HG03378 (cell line): Measurements from ENCODE around the gene CCDC106.

Experiments used
- ATAC-seq: cut with Tn5 transposase; IDR thresholded peaks from one replicate; pipeline ENCODE4 v1.9.1; 2021; ENCODE audit warnings: mild to moderate bottlenecking, moderate library complexity; ENCODE audit not compliant: unreplicated experiment

Gene CCDC106

DNA sequence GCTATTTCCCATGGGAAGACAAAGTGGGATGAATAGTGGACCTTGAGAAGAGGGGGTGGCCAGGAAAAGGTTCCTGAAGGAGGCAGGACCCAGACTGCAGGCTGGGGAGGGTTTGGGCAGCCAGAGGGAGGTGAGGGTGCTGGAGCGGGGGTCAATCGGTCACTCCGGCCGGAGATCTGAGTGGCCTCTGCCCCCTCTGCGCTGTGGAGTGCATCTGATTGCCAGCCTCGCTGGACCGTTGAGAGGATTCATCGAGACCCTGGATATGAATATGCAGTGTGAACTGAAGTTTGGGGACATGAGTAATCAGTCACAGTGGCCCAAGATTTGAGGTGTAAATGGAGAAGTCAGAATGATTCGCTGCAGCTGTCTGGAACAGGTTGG is 12.7 kb upstream of the CCDC106 start:
- ATAC-seq, result no peak

DNA sequence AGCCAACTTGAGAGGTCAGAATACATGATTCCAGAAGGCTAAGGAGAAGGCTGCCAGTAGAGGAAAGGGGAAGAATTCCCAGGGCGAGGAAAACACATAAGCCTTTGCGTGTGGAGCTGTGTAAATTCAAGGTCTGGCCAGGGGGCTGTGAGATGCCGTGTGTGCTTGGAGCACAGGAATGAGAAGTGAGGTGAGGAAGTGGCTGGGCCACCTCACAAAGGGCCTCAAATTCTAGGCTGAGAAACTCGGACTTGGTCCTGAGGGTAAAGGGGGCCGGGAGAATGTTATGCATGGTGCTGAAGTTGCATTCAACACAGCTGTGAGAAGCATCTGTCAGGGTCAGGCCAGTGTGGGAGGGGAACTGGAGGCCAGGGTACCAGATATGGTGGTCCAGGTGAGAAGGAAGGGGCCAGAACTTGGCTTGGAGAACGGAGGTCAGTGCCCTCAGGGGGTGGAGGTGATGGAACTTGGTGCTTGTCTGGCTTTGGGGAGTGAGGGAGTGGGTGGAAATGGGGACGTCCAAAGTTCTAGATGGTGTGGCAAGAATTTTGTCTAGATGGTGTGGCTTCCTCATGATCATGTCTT is 12.1 kb upstream of the CCDC106 start:
- ATAC-seq, result no peak

DNA sequence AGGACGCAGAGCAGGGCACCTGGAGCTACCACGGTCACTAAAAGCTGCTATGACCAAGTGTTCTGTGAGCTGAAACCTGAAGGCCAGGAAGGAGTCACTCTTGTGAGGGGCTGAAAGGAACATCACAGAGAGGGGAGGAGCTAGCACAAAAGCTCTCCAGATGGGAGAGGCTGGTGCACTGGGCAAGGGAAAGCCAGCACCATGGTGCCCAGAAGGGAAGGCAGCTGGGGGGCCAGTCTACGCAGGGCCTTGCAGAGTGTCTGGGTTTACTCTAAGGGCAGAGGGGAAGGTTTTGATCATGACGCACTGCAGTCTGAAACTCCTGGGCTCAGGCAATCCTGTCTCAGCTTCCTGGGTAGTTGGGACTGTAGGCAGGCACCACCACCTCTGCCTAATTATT is 11.3 kb upstream of the CCDC106 start:
- no peak for ATAC-seq

DNA sequence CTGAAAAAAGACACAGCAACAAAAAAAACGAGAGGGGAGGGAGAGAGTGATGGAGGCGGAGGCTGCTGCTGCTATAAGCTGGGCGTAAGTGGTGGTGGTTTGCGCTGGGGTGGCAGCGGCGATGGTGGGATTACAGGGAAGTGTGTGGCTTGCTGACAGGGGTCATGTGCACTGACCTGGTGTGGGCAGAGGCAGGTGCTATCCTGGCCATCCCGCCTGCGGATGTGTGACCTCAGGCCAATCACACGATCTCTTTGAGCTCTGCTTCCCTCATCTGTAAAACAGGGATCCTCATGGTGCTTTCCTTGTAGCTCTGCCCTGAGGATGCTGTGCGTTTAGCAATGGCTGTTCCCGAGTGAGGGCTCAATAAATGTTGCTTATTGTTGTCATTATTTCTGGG is 10.5 kb upstream of the CCDC106 start:
- ATAC-seq, result no peak

DNA sequence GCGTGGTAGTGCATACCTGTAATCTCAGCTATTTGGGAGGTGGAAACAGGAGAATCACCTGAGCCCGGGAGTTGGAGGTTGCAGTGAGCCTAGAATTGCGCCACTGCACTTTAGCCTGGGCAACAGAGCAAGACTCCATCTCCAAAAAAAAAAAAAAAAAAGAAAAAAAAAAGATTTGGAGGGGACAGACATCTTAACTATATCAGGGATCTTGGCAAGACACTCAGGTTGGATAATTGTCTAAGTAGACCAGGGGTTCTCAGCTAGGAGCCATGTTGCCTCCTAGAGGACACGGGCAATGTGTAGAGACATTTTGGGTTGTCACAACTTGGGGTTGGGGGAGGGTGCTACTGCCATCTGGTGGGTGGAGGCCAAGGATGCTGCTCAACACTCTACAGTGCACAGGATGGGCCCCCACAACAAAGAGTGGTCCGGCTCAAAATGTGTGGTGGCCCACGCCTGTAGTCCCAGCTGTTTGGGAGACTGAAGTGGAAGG is 9.1 kb upstream of the CCDC106 start:
- no peak for ATAC-seq

DNA sequence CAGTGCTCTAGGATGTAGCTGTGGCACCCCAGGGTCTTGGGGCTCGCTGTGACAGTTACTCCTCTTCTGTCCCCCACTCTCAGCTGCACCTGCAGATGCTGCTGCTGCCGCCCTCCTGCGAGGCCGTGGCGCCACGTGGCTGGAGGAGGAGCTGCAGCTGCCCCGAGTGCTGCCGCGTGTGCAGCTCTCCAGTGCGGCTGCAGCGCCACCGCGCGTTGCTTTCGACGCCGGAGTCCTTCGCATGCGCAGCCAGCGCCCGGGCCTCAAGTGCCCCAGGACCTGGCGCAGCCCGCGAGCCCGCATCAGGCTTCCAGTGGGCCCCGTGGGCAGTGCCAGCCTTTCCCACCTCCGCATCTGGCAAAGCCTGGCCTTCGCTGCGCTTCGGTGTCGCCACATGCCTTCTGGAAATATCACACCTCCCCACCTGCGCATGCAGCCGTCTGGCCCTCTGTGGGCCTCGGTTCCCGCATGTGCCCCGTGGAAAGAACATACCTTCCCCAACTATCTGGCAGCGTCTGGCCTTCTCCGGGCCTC is 7.9 kb upstream of the CCDC106 start:
- no peak for ATAC-seq

DNA sequence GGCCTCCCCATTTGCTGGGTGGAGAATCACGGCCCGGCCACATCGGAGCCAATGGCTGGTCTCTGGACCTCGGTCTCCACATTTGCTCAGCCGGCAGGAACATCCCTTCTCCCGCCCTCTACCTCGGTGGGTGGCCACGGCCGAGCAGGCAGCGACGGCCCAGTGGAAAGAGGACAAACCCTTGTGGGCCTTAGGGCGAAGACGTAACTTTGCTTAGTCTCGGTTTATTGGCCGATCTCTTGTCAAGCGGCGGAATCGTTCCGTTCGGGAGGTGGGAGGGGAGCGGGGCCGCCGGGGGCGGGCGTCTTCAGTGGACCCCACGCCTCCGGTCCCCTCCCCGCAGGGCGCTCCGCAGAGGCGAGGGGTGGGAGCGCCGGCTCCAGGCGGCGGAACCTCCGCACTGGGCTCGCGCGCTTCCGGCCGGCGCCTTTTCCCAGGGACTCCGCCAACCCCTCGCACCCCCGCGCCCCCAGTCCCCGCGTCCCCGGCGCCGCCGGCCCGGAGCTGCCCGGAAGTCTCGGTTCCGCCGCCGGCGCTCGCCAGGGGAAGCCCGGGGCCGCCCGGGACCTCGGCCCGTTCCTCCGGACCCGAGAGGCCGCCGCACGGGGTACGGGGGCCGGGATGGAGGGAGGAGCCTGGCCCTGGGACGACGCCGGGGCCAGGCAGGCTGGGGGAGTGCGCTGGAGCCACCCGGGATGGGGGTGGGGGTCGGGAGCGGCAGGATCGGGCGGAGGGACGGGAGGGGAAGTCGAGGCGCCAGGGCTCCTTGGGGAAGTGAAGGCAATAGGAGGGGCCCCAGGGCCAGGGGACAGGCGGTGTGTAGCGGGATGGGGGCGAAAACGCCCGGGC is 7.2 kb upstream of the CCDC106 start, which contains the start of gene ZNF580:
Gene ZNF580 (plus strand): TSS at position 426 of the 849 bp plus-strand sequence. CDS start 1,507 bp downstream, outside the sequence.
- no peak for ATAC-seq

DNA sequence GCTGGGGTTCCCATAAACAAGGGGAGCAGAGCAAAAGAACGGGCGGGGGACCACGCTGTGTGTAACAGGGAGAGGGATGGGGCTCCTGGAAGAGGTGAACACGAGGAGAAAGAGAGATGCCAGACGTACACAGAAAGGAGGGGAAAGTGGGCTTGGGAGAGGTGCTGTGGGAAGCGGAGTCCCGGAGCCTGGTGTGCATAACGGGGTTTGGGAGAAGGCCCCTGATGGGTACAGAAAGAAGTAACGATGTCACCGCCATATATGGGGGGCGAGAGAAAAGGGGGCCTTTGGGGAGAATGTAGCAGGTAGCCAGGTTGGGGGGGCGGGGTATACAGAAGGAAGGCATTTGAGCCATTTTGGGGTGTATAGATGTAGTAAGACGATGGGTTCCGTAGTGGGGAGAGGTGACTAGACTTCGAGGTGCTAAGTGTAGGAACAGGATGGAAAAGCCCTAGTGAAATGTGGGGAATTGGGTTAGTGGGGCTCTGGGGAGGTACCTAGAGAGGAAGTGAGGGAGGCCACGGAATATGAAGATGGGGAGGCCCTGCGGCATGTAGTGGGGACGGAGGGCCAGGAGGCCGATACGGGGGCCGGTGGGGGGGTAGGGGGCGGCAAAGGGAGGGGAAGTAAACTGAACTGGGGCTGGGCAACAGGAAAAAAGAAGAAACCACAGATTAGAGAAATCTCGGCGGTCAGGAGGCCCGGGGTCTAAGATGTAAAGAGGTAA is 6.4 kb upstream of the CCDC106 start:
- no peak for ATAC-seq

DNA sequence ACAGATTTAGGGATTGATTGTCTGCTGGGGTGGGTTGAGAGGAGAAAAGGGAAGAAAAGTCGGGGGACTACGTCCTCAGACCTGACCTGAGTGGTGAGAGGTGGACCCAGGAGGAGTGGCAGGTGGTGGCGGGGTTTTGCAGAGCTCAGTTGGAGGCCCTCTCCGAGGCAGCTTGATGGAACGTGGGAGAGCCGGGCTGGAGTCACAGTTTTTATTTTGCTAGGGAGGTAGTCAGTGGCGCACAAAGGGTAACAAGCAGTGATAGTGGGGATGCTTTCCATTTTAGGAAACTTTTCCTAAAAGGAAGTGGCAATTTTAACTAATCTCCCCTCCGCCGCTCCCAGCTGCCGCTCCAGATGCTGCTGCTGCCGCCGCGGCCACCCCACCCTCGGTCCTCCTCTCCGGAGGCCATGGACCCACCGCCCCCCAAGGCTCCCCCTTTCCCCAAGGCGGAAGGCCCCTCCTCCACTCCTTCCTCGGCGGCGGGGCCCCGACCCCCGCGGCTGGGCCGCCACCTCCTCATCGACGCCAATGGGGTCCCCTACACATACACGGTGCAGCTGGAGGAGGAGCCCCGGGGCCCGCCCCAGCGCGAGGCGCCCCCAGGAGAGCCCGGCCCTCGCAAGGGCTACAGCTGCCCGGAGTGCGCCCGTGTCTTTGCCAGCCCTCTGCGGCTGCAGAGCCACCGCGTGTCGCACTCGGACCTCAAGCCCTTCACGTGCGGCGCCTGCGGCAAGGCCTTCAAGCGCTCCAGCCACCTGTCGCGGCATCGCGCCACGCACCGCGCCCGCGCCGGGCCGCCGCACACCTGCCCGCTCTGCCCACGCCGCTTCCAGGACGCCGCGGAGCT is 5.6 kb upstream of the CCDC106 start:
- peak; percentile 2 for ATAC-seq

DNA sequence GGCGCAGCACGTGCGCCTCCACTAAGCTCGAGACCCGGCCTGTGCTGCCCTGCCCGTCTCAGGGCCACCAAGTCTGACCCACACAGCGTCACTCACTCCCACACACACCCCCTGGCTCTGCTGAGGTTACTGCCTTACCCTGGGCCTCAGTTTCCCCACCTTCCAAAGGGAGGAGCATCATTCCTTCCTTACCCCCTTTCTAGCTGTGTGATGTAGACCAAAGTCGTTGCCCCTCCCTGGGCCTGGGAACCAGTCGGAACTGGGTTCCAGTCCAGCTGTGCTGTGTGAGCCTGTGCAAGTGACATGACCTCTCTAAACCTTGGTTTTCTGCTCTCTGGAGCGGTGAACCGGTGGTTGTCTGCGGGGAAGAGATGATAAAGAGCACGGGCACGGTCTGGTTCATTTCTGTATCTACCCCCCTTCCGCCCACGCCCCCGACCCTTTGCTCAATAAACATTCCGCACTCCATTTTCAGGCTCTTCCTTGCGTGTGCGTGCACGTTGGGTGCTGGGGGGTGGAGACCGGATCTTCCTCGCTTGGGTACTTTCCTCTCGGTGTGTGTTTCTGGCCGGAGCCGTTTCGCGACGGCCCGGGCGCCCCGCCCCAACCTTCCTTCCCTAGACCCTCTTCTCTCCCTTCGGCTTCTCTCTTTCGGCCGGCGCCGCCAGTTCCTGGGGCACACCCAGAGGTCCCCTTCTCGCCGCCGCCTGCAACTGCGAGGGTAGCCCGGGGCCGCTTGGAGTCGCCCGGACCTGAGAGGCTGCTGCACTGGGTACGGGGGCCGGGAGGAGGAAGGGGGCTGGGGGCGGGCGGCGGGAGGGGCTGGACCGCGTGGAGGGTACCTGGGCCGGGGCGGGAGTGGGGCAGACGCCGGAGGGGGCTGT is 4.8 kb upstream of the CCDC106 start, which contains the start of gene ZNF581:
Gene ZNF581 (plus strand): TSS at position 647 of the 884 bp plus-strand sequence. CDS start 923 bp downstream, outside the sequence.
- peak; percentile 39 for ATAC-seq

DNA sequence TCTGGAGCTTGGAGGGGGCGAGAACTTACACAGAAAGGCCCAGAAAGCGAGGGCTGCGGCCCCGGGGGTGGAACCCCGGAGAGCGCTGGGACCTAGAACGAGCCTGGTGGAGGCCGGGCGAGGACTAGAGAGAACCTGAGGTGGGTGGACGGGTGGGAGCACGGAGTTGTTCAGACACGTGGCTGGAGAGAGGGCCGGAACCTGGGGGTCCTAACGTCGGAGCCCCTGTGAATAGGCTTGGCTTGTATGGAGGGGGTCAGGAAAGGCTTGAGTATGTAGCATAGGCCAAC is 4.2 kb upstream of the CCDC106 start:
- no peak for ATAC-seq

DNA sequence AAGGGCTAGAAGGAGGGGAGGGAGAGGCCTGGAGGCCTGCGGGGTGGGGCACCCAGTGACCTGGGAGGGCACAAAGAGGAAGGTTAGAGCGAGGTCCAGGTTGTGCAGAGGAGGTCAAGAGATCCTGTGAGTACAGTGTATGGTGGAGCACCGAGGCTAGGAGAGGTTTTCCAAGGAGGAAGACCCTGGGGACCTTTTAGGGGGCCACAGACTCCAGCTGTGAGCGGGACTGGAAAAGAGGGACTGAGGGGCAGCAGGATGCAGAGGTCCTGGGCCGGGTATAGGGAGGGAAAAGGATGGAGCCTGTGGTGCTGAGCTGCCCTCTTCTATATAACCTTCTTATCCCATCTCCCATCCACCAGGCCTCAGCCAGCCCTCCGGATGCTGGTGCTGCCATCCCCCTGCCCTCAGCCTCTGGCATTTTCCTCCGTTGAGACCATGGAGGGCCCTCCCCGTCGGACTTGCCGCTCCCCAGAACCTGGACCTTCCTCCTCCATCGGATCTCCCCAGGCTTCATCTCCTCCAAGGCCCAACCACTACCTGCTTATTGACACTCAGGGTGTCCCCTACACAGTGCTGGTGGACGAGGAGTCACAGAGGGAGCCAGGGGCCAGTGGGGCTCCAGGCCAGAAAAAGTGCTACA is 3.7 kb upstream of the CCDC106 start:
- ATAC-seq, result no peak

DNA sequence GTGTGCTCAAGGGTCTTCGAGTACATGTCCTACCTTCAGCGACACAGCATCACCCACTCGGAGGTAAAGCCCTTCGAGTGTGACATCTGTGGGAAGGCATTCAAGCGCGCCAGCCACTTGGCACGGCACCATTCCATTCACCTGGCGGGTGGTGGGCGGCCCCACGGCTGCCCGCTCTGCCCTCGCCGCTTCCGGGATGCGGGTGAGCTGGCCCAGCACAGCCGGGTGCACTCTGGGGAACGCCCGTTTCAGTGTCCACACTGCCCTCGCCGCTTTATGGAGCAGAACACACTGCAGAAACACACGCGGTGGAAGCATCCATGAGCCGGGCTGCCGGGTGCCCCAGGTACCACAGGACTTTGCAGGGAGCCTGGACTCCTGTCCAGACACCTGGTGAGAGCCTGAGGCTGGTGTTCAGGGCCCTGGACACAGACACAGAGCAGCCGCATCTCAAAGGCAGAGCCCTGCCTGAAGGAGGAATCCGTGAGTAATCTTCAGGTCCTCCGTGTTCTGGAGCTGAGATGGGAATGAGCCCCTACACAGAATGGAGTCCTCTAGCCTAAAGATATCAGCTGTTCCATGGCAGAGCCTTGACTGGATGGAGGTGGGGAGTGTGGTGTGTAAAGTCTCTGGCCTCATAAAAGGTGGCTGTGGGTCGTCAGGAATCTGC is 3.0 kb upstream of the CCDC106 start:
- ATAC-seq, result no peak

DNA sequence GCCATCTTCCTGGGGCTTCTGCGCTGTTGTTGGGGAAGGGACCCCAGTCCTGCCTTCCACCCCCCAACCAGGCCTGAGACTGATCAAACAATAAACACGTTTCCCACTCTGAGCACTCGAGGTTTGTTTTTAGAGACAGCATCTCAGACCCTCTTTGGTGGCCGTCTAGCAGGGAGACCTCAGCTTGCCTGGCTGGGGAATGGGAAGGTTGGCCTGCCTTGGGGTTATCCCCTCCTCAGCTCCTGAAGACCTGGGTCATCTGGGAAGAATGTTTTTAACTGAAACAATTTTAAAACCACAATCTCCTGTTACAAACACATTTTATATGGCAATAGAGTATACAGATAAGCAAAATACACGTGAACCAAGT is 2.5 kb upstream of the CCDC106 start:
- no peak for ATAC-seq

DNA sequence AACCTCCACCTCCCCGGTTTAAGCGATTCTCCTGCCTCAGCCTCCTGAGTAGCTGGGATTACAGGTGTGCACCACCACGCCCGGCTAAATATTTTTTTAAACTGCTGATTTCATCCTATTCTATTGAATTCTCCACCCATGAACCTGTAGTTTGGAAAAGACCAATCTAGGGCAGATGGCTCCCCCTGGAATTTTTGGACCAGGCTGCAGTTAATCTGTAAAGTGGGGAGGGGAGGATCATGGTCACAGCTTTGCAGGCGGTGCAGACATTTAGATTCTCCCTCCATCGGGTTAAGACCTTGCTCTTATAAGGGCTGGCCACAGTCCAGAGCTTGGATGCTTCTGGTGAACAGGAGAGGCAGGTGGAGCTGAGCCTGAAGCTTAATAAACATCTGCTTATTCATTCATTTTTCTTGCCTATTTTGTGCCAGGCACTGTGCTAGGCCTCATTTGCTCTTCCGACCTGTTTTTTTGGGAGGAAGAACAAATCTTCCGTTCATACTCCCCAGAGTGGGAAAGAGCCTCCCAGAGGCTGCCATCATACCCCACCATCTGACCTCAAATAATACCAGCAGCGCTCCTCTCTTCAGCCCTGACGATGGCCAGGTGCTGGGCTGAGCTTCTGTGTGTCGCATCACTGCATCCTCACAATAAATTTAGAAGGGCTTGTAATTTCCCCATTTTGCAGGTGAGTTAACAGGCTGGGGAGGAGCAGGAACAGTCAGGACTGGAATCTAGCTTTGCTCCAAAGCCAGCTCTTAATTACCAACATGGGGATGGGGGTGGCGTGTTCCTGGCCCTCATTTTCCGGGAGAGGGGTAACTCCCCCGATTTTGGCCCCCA is 902 bp upstream of the CCDC106 start:
- no peak for ATAC-seq

DNA sequence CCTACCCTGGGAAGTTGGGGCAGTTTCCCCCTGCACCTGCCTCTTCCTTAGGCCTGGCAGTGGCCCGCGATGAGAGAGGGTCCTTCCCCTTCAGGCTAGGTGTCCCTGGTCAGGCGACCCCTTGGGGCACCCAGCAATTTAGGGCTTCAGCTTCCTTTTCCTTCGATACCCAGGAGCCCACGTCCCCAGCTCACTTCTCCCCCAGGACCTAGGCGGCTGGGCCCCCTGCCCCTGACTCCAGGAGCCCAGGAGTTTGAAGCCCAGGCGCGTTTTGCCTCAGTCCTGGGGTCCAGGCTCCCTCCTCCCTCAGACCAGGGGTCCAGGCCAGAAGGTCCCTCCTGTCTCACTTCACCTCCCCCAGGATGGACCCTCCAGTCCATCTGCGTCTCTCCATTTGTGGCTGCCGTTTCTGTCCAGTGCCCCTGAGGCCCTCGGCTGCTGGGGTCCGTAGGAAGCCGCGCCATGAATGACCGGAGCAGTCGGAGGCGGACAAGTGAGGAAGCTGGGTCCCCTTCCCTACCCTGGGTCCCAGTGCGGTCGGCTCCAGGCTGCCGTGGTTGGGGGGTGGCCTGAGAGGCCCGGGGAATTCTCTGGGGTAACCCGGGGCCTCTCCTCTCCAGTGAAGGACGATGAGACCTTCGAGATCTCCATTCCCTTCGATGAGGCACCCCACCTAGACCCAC is 714 bp downstream of the CCDC106 start:
- no peak for ATAC-seq
